Measurements from ENCODE around the gene MPP1. TPM values are rescaled to one million over a fixed set of nuclear protein-coding genes. Genes with fewer than 3 reads are reported as not detected.

Gene MPP1
- total RNA-seq, 2 experiments from 2014 or later: 1.2 to 3.5 TPM

GRCh38 chrX:154749856-154750255 is 55.4 kb downstream of the MPP1 start:
- Histone ChIP-seq H3K9me2 (ENCODE audit: insufficient read depth, low read length) (no peaks in the 10 kb centered on the region), H3K4me1 (ENCODE audit: insufficient read depth, low read length, poor library complexity, severe bottlenecking) (peaks cover 3% of the 10 kb centered on the region), H4K20me1 (ENCODE audit: insufficient read depth, low read length) (no peaks in the 10 kb centered on the region), H3K27ac (ENCODE audit: low read depth, low read length, poor library complexity, severe bottlenecking) (no peak overlapping the region), H3K4me2 (ENCODE audit: low read length) (peak overlapping the region; percentile 36; the same call in 1 of the 2 replicates), H3K9me3 (ENCODE audit: low read length) (no peaks in the 10 kb centered on the region), H3K4me3 (ENCODE audit: low read depth, low read length, poor library complexity, severe bottlenecking) (no peak overlapping the region), H2AFZ (ENCODE audit: low read length) (no peak overlapping the region), H3K79me2 (ENCODE audit: insufficient read depth, low read depth, low read length) (no peaks in the 10 kb centered on the region), H3K36me3 (ENCODE audit: insufficient read depth, low read length) (no peaks in the 10 kb centered on the region)
- ChIA-PET POLR2A (interaction anchor here (0.6 to 2.7 kb wide), 3 partner anchors 12 to 89 kb away, joined by 3 to 9 read pairs (median 3); no protein-coding TSS in a partner anchor), CTCF (ENCODE audit: unreplicated experiment) (no interaction called here)
- intact Hi-C loops (cut with micrococcal nuclease; ENCODE audit: unreplicated experiment): loop anchor here (5.0 kb wide), 1 partner anchor 92 kb away; no protein-coding TSS in a partner anchor
- no peak for TF ChIP-seq EZH2phosphoT487 (IDR thresholded peaks at IDR 0.05; ENCODE audit: borderline replicate concordance, low read depth, low read length)
- BruUV-seq (replicated peaks): no TSS peak
- DNase-seq (ENCODE audit: low spot score): no peak

GRCh38 chrX:154748712-154749339 is 56.5 kb downstream of the MPP1 start:
- ChIA-PET POLR2A (no interaction called here), CTCF (ENCODE audit: unreplicated experiment) (no interaction called here)
- no peaks in the 10 kb centered on the region for H3K36me3 ChIP-seq (ENCODE audit: insufficient read depth, low read length)
- intact Hi-C loops (cut with micrococcal nuclease; ENCODE audit: unreplicated experiment): loop anchor here (5.0 kb wide), 1 partner anchor 93 kb away; no protein-coding TSS in a partner anchor
- H3K27ac ChIP-seq (ENCODE audit: low read depth, low read length, poor library complexity, severe bottlenecking): no peak overlapping the region
- H3K4me1 ChIP-seq (ENCODE audit: insufficient read depth, low read length, poor library complexity, severe bottlenecking): peaks cover 3% of the 10 kb centered on the region
- no peaks in the 10 kb centered on the region for H3K9me3 ChIP-seq (ENCODE audit: low read length)
- DNase-seq (ENCODE audit: low spot score): peak; percentile 38
- no peak for TF ChIP-seq EZH2phosphoT487 (IDR thresholded peaks at IDR 0.05; ENCODE audit: borderline replicate concordance, low read depth, low read length)
- TF ChIP-seq CTCF (conservative IDR thresholded peaks at IDR 0.05; ENCODE audit: low read length): peak; percentile 77
- no peaks in the 10 kb centered on the region for H4K20me1 ChIP-seq (ENCODE audit: insufficient read depth, low read length)
- no peaks in the 10 kb centered on the region for H3K79me2 ChIP-seq (ENCODE audit: insufficient read depth, low read depth, low read length)
- H3K4me3 ChIP-seq (ENCODE audit: low read depth, low read length, poor library complexity, severe bottlenecking): no peak overlapping the region
- H2AFZ ChIP-seq (ENCODE audit: low read length): no peak overlapping the region
- no peaks in the 10 kb centered on the region for H3K9me2 ChIP-seq (ENCODE audit: insufficient read depth, low read length)
- no peak overlapping the region for H3K4me2 ChIP-seq (ENCODE audit: low read length)
- no TSS peak for BruUV-seq (replicated peaks)

DNA sequence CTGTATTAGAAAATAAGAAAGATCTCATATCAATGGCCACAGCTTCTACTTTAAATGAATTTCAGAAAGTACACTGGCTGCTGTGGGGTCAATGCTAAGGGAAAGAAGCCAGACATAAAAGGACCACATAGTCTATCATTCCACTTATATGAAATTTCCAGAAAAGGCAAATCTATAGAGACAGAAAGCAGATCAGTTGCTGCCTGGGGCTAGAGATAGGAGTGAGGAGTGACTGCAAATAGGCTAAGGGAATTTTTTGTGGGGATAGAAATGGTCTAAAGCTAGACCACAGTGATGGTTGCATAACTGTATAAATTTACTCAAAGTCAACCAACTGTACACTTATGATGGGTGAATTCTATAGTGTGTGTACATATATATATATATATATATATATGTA is 62.7 kb downstream of the MPP1 start:
- no peak overlapping the region for H3K4me3 ChIP-seq (ENCODE audit: low read depth, low read length, poor library complexity, severe bottlenecking)
- H4K20me1 ChIP-seq (ENCODE audit: insufficient read depth, low read length): no peaks in the 10 kb centered on the region
- no peak for DNase-seq (ENCODE audit: low spot score)
- H3K79me2 ChIP-seq (ENCODE audit: insufficient read depth, low read depth, low read length): no peaks in the 10 kb centered on the region
- no peak overlapping the region for H3K27ac ChIP-seq (ENCODE audit: low read depth, low read length, poor library complexity, severe bottlenecking)
- no peak overlapping the region for H2AFZ ChIP-seq (ENCODE audit: low read length)
- POLR2A ChIA-PET: interaction anchor here (0.9 kb wide), 1 partner anchor 11 kb away, joined by 3 read pairs; no protein-coding TSS in a partner anchor
- TF ChIP-seq CTCF (conservative IDR thresholded peaks at IDR 0.05; ENCODE audit: low read length) (no peak), EZH2phosphoT487 (IDR thresholded peaks at IDR 0.05; ENCODE audit: borderline replicate concordance, low read depth, low read length) (no peak)
- H3K9me3 ChIP-seq (ENCODE audit: low read length): no peaks in the 10 kb centered on the region
- no peaks in the 10 kb centered on the region for H3K36me3 ChIP-seq (ENCODE audit: insufficient read depth, low read length)
- BruUV-seq (replicated peaks): no TSS peak
- H3K4me1 ChIP-seq (ENCODE audit: insufficient read depth, low read length, poor library complexity, severe bottlenecking): no peaks in the 10 kb centered on the region
- H3K9me2 ChIP-seq (ENCODE audit: insufficient read depth, low read length): no peaks in the 10 kb centered on the region
- CTCF ChIA-PET (ENCODE audit: unreplicated experiment): no interaction called here
- H3K4me2 ChIP-seq (ENCODE audit: low read length): no peak overlapping the region
- intact Hi-C loops (cut with micrococcal nuclease; ENCODE audit: unreplicated experiment): no loop called here
